H1 (cell line): ENCODE results near the gene GATAD2B. TPM values are rescaled to one million over a fixed set of nuclear protein-coding genes. Genes with fewer than 3 reads are reported as not detected.

Experiments used
- ASH2L ChIP-seq: fragments of 200-600, 300-600 bp; sonication (generic); IDR thresholded peaks from one replicate; pipeline ENCODE4 v1.7.1; 2017; ENCODE audit warnings: low read length
- CTBP2 ChIP-seq: IDR thresholded peaks from 2 replicates; pipeline ENCODE4 v1.7.0; 2011; ENCODE audit warnings: borderline replicate concordance, mild to moderate bottlenecking, moderate library complexity, mixed read lengths, low read length; ENCODE audit not compliant: insufficient read depth, insufficient read length
- JUND ChIP-seq: IDR thresholded peaks from 2 replicates; pipeline ENCODE4 v1.6.1; 2011; ENCODE audit warnings: mild to moderate bottlenecking, improper control_type of control experiment, low read length
- RFX5 ChIP-seq: IDR thresholded peaks from 2 replicates; pipeline ENCODE4 v1.6.1; 2011; ENCODE audit warnings: low read depth, low read length, improper control_type of control experiment, borderline replicate concordance
- SAP30 ChIP-seq: fragments of 300-600 bp; sonication (generic); IDR thresholded peaks from 2 replicates; pipeline ENCODE4 v1.7.1; 2012; ENCODE audit warnings: low read length, moderate library complexity, mild to moderate bottlenecking, inconsistent platforms; ENCODE audit not compliant: insufficient read depth, insufficient replicate concordance
- TAF1 ChIP-seq: IDR thresholded peaks from 2 replicates; pipeline ENCODE4 v1.6.1; 2011; ENCODE audit warnings: mild to moderate bottlenecking, low read depth, low read length
- ZNF274 ChIP-seq: IDR thresholded peaks from 2 replicates; pipeline ENCODE4 v1.7.0; 2012; ENCODE audit warnings: low read length, borderline replicate concordance; ENCODE audit errors: extremely low read depth
- polyA plus RNA-seq, 7 experiments: library from polyadenylated mRNA; depleted of rRNA in 3 of 7; stranded (reverse) in 5 of 7; unstranded in 2 of 7; fragments of >200 nt in 5 of 7; fragments of 200-250 nt in 2 of 7; gene quantifications; 1 replicate in 5 of 7; 2 replicates in 1 of 7; 4 replicates in 1 of 7; pipeline versions ENCODE4 v1.2.1 to v1.2.3, GENCODE V29; 2011 to 2013; ENCODE audit warnings: missing spikeins in 2 of 7, mixed read lengths in 2 of 7
- total RNA-seq: library from RNA; stranded (reverse); fragmentation: NEBNext Ultra II Directional; extraction: Animal tissue kit (Norgen Biotek cat#: 25700); gene quantifications from 2 replicates; pipeline ENCODE4 v1.2.1, GENCODE V29; 2021
- TF ChIP-seq, protein P1 (sequence below): fragments of 300-600 bp; sonication (generic); IDR thresholded peaks from 2 replicates; pipeline ENCODE4 v1.7.1; 2012; ENCODE audit warnings: low read length, moderate library complexity, mild to moderate bottlenecking, inconsistent platforms; ENCODE audit not compliant: insufficient replicate concordance
- TF ChIP-seq, protein P2 (sequence below): IDR thresholded peaks from 2 replicates; pipeline ENCODE4 v1.6.1; 2012; ENCODE audit warnings: inconsistent platforms

The GATAD2B gene
- total and polyA plus RNA-seq, 2 of the 8 experiments (the other 6 are each of a cell fraction or from before 2014, with no cell fraction given) = 8.4 to 39.1 TPM

DNA sequence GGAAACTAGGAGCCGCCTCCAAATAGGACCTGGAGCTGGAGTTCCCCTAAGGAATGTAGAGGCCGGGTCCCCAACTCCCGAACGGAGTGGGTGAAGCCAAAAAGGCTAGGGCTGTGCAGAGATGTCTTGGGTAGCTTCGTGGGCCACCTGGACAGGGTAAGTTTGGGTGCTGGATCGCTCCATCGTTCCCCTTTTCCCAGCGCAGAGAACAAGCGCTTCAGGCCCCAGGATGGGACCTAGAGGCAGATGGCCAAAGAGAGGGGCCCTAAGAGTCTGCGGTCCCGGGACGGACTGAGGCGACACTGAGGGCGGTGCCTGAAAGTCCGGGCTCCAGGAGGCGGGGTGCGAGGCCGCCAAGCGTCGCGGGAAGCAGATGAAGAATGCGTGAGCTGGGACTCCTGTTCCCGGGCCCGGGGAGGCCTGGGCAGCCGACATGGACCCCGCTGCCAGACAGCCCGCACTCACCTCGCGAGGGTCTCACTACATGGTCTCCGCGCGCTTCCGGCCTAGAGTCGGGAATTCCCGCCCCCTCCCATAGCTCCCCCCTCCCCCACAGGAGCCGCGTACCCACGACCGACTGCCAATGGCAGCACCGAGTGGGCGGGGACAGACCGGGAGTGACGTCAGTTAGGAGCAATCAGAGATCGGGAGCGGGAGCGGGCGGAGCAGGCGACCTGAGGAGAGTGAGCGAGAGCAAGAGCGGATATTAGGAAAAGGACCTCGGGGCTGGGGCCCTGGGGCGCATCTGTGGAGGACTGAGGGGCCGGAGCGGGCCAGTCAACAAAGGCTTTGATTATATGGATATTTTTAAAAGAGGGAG is 40.5 kb upstream of the GATAD2B start, which contains the start of gene SLC39A1 (continued):
- TF ChIP-seq, protein P1, sequence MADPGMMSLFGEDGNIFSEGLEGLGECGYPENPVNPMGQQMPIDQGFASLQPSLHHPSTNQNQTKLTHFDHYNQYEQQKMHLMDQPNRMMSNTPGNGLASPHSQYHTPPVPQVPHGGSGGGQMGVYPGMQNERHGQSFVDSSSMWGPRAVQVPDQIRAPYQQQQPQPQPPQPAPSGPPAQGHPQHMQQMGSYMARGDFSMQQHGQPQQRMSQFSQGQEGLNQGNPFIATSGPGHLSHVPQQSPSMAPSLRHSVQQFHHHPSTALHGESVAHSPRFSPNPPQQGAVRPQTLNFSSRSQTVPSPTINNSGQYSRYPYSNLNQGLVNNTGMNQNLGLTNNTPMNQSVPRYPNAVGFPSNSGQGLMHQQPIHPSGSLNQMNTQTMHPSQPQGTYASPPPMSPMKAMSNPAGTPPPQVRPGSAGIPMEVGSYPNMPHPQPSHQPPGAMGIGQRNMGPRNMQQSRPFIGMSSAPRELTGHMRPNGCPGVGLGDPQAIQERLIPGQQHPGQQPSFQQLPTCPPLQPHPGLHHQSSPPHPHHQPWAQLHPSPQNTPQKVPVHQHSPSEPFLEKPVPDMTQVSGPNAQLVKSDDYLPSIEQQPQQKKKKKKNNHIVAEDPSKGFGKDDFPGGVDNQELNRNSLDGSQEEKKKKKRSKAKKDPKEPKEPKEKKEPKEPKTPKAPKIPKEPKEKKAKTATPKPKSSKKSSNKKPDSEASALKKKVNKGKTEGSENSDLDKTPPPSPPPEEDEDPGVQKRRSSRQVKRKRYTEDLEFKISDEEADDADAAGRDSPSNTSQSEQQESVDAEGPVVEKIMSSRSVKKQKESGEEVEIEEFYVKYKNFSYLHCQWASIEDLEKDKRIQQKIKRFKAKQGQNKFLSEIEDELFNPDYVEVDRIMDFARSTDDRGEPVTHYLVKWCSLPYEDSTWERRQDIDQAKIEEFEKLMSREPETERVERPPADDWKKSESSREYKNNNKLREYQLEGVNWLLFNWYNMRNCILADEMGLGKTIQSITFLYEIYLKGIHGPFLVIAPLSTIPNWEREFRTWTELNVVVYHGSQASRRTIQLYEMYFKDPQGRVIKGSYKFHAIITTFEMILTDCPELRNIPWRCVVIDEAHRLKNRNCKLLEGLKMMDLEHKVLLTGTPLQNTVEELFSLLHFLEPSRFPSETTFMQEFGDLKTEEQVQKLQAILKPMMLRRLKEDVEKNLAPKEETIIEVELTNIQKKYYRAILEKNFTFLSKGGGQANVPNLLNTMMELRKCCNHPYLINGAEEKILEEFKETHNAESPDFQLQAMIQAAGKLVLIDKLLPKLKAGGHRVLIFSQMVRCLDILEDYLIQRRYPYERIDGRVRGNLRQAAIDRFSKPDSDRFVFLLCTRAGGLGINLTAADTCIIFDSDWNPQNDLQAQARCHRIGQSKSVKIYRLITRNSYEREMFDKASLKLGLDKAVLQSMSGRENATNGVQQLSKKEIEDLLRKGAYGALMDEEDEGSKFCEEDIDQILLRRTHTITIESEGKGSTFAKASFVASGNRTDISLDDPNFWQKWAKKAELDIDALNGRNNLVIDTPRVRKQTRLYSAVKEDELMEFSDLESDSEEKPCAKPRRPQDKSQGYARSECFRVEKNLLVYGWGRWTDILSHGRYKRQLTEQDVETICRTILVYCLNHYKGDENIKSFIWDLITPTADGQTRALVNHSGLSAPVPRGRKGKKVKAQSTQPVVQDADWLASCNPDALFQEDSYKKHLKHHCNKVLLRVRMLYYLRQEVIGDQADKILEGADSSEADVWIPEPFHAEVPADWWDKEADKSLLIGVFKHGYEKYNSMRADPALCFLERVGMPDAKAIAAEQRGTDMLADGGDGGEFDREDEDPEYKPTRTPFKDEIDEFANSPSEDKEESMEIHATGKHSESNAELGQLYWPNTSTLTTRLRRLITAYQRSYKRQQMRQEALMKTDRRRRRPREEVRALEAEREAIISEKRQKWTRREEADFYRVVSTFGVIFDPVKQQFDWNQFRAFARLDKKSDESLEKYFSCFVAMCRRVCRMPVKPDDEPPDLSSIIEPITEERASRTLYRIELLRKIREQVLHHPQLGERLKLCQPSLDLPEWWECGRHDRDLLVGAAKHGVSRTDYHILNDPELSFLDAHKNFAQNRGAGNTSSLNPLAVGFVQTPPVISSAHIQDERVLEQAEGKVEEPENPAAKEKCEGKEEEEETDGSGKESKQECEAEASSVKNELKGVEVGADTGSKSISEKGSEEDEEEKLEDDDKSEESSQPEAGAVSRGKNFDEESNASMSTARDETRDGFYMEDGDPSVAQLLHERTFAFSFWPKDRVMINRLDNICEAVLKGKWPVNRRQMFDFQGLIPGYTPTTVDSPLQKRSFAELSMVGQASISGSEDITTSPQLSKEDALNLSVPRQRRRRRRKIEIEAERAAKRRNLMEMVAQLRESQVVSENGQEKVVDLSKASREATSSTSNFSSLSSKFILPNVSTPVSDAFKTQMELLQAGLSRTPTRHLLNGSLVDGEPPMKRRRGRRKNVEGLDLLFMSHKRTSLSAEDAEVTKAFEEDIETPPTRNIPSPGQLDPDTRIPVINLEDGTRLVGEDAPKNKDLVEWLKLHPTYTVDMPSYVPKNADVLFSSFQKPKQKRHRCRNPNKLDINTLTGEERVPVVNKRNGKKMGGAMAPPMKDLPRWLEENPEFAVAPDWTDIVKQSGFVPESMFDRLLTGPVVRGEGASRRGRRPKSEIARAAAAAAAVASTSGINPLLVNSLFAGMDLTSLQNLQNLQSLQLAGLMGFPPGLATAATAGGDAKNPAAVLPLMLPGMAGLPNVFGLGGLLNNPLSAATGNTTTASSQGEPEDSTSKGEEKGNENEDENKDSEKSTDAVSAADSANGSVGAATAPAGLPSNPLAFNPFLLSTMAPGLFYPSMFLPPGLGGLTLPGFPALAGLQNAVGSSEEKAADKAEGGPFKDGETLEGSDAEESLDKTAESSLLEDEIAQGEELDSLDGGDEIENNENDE = no peak
- TF ChIP-seq ASH2L = peak; percentile 56
- TF ChIP-seq, protein P2, sequence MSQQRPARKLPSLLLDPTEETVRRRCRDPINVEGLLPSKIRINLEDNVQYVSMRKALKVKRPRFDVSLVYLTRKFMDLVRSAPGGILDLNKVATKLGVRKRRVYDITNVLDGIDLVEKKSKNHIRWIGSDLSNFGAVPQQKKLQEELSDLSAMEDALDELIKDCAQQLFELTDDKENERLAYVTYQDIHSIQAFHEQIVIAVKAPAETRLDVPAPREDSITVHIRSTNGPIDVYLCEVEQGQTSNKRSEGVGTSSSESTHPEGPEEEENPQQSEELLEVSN = peak; percentile 11; the same call in 1 of the 2 replicates
- TF ChIP-seq RFX5 = no peak
- TF ChIP-seq CTBP2 = no peak
- TF ChIP-seq JUND = peak; percentile 23; the same call in 1 of the 2 replicates
- no peak for TF ChIP-seq ZNF274
- no peak for TF ChIP-seq SAP30
- peak; percentile 79; the same call in 1 of the 2 replicates for TF ChIP-seq TAF1
